Cardiac fibroblast (primary cell): Measurements from ENCODE around the gene TNFRSF21.

Experiments
- DNase-seq, 2 donors: peaks; one replicate each; pipeline versions ENCODE4 v3.0.0 to v3.0.0-alpha.2; 2010; ENCODE audit warnings: low read depth in 2 of 2
- H3K4me3 ChIP-seq, 2 donors: replicated peaks in 1 of 2; 1 replicate in 1 of 2; 2 replicates in 1 of 2; pipeline ENCODE4 v1.5.1; 2011; ENCODE audit warnings: low read depth in 2 of 2, low read length in 2 of 2, mild to moderate bottlenecking in 2 of 2, moderate library complexity in 1 of 2
- CTCF ChIP-seq: IDR thresholded peaks from one replicate; pipeline ENCODE4 v1.5.1; 2011; ENCODE audit warnings: low read depth, mild to moderate bottlenecking, low read length, inconsistent platforms

Gene TNFRSF21

GRCh38 chr6:47265971-47266370 is 43.7 kb downstream of the TNFRSF21 start:
- TF ChIP-seq CTCF, result no peak
- H3K4me3 ChIP-seq, result no peak overlapping the region
- DNase-seq, result no peak

GRCh38 chr6:47264775-47265184 is 44.9 kb downstream of the TNFRSF21 start:
- no peak overlapping the region for H3K4me3 ChIP-seq
- no peak for TF ChIP-seq CTCF
- peak in 1 of 2 donors; percentile 45 for DNase-seq

- no peak for DNase-seq
- TF ChIP-seq CTCF, result no peak
- no peak overlapping the region for H3K4me3 ChIP-seq
Measured at GRCh38 chr6:47263268-47263667, 46.4 kb downstream of the TNFRSF21 start.

GRCh38 chr6:47262231-47262630 is 47.5 kb downstream of the TNFRSF21 start:
- no peak overlapping the region for H3K4me3 ChIP-seq
- DNase-seq, result peak in 1 of 2 donors; percentile 20
- no peak for TF ChIP-seq CTCF

- TF ChIP-seq CTCF, result no peak
- no peak overlapping the region for H3K4me3 ChIP-seq
- no peak for DNase-seq
Measured at GRCh38 chr6:47261191-47261590, 48.5 kb downstream of the TNFRSF21 start.

- no peak for DNase-seq
- H3K4me3 ChIP-seq, result no peak overlapping the region
- TF ChIP-seq CTCF, result no peak
Measured at GRCh38 chr6:47260021-47260420, 49.7 kb downstream of the TNFRSF21 start.

GRCh38 chr6:47258724-47259347 is 50.9 kb downstream of the TNFRSF21 start:
- no peak overlapping the region for H3K4me3 ChIP-seq
- no peak for TF ChIP-seq CTCF
- no peak for DNase-seq
